ENCODE data around the gene PHF10. TPM values are rescaled to one million over a fixed set of nuclear protein-coding genes. Genes with fewer than 3 reads are reported as not detected.
A peak's percentile ranks its signal among the peaks of the same experiment; 100 is the strongest.
"Not testable (repeated sequence)": the region's sequence is repeated elsewhere in the genome, so short reads cannot be mapped to it uniquely, and the experiment has no call there.

PHF10 gene
- total and polyA plus RNA-seq, 3 experiments from 2014 or later = 17.6 to 71.5 (median 69.6) TPM

DNA sequence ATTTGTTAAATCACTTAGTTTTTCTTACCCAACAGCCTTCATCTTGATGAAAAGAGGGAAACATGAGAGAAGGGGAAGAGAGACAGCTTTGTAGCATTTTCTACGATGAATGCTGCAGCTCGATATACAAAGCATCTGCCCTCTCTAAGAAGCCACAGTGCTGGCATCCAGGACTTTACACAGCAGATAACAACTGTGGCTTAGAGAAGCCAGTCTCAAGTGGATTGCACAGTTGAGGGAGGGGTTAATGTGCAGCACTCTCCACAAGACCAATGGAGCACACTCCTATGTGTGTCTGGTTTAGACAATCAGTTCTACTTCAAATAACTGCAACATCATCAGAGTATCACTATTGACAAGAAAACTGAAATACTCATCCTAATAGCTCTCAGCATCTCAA lies 16.5 kb downstream of the PHF10 start:
- no peak for DNase-seq
- no peaks in the 10 kb centered on the region for H3K9me3 Mint-ChIP-seq
- no peak overlapping the region for H3K27ac ChIP-seq (ENCODE audit: low read depth, low read length)
- H3K27me3 Mint-ChIP-seq = no peaks in the 10 kb centered on the region
- H3K27ac Mint-ChIP-seq = peak overlapping the region in 2 of 8 donors; percentile 10 to 56
- no peak overlapping the region for H3K4me3 Mint-ChIP-seq
- ChIA-PET POLR2A (no interaction called here), CTCF (interaction anchor here (1.3 kb wide), 2 partner anchors 44 to 82 kb away, joined by 3 read pairs; partner anchors contain the start of genes DYNLT2 and ERMARD)
- peaks cover 10% of the 10 kb centered on the region for H3K36me3 ChIP-seq (ENCODE audit: insufficient read depth, low read length)
- H3K4me1 ChIP-seq (ENCODE audit: insufficient read depth, low read length) = peaks cover 30% of the 10 kb centered on the region
- peaks cover 0 to 71% (median 4%) of the 10 kb centered on the region in 3 donors for H3K36me3 Mint-ChIP-seq
- no peaks in the 10 kb centered on the region for H3K9me3 ChIP-seq (ENCODE audit: low read length)
- no peaks in the 10 kb centered on the region for H3K27me3 ChIP-seq (ENCODE audit: insufficient read depth, low read length, poor library complexity, severe bottlenecking)
- H3K4me1 Mint-ChIP-seq = peaks cover 36 to 54% (median 45%) of the 10 kb centered on the region in 3 donors
- H3K4me3 ChIP-seq (ENCODE audit: low read length) = no peak overlapping the region

DNA sequence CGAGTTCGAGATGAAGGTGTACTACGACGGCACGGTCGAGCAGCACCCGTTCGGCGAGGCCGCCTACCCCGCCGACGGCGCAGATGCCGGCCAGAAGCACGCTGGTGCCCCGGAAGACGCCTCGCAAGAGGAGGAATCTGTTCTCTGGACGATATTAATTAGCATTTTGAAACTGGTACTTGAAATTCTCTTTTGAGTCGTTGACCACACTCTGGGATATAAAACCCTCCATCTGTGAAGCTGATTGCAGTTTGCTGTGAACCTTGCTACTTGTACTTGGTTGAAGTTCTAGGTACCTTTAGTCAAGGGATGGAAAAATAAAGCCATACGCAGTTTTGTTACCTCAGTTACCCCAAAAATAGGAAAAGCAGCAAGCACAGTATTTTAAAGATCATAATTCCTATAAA lies 21.5 kb downstream of the PHF10 start:
- H3K9me3 ChIP-seq (ENCODE audit: low read length) = no peaks in the 10 kb centered on the region
- ChIA-PET CTCF (interaction anchor here (0.9 to 1.9 kb wide), 3 partner anchors 11 to 19 kb away, joined by 3 to 12 read pairs (median 4); no protein-coding TSS in a partner anchor), POLR2A (interaction anchor here (1.0 to 4.6 kb wide), 6 partner anchors 15 to 881 kb away, joined by 3 to 69 read pairs (median 9); partner anchors contain the start of genes DYNLT2, ERMARD, PDCD2 and PHF10)
- Mint-ChIP-seq H3K27me3 (peaks cover 0 to 2% of the 10 kb centered on the region in 2 donors), H3K4me1 (peaks cover 51 to 61% (median 60%) of the 10 kb centered on the region in 3 donors), H3K9me3 (no peaks in the 10 kb centered on the region), H3K27ac (peak overlapping the region; percentile 87 to 97 (median 96)), H3K36me3 (peaks cover 0 to 39% (median 2%) of the 10 kb centered on the region in 3 donors), H3K4me3 (peak overlapping the region; percentile 85 to 96 (median 92))
- peaks cover 46% of the 10 kb centered on the region for H3K4me1 ChIP-seq (ENCODE audit: insufficient read depth, low read length)
- no peaks in the 10 kb centered on the region for H3K36me3 ChIP-seq (ENCODE audit: insufficient read depth, low read length)
- peak overlapping the region; percentile 97 for H3K27ac ChIP-seq (ENCODE audit: low read depth, low read length)
- peak in 1 of 5 donors; percentile 19 for DNase-seq
- H3K4me3 ChIP-seq (ENCODE audit: low read length) = peak overlapping the region; percentile 95
- H3K27me3 ChIP-seq (ENCODE audit: insufficient read depth, low read length, poor library complexity, severe bottlenecking) = no peaks in the 10 kb centered on the region

DNA sequence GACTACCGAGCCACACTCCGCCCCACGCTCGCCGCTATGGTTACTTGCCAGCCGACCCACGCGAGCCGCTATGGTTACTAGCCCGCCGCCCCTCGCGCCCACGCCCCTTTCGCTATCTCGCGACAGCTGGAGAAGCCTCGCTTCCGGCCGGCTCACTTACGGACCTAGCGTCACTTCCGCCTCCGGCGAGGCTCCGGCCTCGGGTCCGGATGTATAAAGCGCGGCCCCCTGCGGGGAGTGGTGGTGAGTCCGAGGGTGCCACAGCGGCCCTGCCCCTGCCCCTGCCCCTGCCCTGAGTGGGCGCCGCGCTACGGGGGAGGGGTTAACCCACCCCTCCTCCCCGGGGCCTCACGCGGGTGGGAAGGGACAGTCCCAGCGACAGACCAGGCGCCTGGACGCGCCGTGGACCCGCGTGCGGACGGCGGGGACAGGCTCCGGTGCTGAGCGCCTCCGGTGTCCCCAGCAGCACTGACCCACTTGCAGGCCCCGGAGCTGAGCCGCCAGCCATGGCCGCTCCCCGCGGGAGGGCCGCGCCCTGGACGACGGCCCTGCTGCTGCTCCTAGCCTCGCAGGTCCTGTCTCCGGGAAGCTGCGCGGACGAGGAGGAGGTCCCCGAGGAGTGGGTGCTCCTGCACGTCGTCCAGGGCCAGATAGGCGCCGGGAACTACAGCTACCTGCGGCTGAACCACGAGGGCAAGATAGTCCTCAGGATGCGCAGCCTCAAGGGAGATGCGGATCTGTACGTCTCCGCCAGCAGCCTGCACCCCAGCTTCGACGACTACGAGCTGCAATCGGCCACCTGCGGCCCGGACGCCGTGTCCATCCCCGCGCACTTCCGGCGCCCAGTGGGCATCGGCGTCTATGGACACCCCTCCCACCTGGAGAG lies 22.1 kb downstream of the PHF10 start, which contains the start of the genes C6orf120 and WDR27:
TSS of gene C6orf120 (plus strand) at position 173 of the 886 bp plus-strand sequence. CDS start at position 507, 334 bp downstream.
TSS of gene WDR27 (minus strand) at position 76 of the 886 bp plus-strand sequence. CDS start 13,024 bp downstream, outside the sequence.
- Mint-ChIP-seq H3K9me3 (no peaks in the 10 kb centered on the region), H3K4me3 (peak within 1 kb of the TSS; percentile 88 to 96 (median 93)), H3K36me3 (peaks cover 0 to 35% (median 2%) of the 10 kb centered on the region in 3 donors), H3K27ac (peak within 1 kb of the TSS; percentile 94 to 97 (median 96)), H3K27me3 (peaks cover 0 to 2% of the 10 kb centered on the region in 2 donors), H3K4me1 (peaks cover 49 to 58% (median 55%) of the 10 kb centered on the region in 3 donors)
- H3K36me3 ChIP-seq (ENCODE audit: insufficient read depth, low read length) = no peaks in the 10 kb centered on the region
- H3K4me3 ChIP-seq (ENCODE audit: low read length) = peak within 1 kb of the TSS; percentile 95
- no peaks in the 10 kb centered on the region for H3K27me3 ChIP-seq (ENCODE audit: insufficient read depth, low read length, poor library complexity, severe bottlenecking)
- ChIA-PET CTCF (interaction anchor here (0.9 to 1.9 kb wide), 5 partner anchors 9 to 851 kb away, joined by 3 to 12 read pairs (median 4); partner anchors contain the start of gene PSMB1), POLR2A (interaction anchor here (0.7 to 4.6 kb wide), 8 partner anchors 16 to 882 kb away, joined by 3 to 69 read pairs (median 6); partner anchors contain the start of genes DYNLT2, ERMARD, PDCD2 and PHF10)
- peaks cover 46% of the 10 kb centered on the region for H3K4me1 ChIP-seq (ENCODE audit: insufficient read depth, low read length)
- H3K27ac ChIP-seq (ENCODE audit: low read depth, low read length) = peak within 1 kb of the TSS; percentile 97
- no peaks in the 10 kb centered on the region for H3K9me3 ChIP-seq (ENCODE audit: low read length)
- peak; percentile 95 to 98 (median 96) for DNase-seq

DNA sequence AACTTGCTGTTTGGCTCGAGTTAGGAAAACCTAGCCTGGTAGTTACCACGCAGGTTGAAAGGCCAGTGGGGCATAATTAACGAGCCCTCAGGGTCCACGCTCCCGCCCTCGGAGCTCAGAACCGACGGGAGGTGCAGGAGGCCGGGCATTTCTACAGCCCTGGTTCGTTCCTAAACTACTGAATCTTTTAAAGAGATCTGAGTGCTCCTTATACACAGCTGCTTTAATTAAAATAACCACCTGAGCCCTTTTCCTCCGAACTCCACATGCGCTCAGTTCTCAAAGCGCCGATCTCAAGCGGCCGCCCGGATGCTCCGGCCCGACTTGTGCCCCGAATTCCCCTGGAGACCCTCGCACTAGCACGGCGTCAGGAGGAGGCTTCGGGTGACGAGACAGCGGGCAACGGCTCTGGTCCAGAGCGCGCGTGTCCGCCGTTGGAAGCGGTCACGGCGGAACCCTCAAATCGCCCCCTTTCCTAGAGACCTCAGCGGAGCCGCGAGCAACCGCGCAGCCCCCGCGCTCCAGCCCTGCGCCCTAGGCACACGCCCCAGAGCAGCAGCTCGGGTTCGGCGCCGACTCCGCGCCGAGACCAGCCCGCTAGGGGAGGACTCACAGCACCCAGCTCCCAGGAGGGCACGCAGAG lies 22.9 kb downstream of the PHF10 start:
- H3K4me3 ChIP-seq (ENCODE audit: low read length) = peak overlapping the region; percentile 95
- POLR2A ChIA-PET = interaction anchor here (0.7 to 4.6 kb wide), 7 partner anchors 18 to 883 kb away, joined by 3 to 69 read pairs (median 7); partner anchors contain the start of genes DYNLT2, ERMARD, PDCD2 and PHF10
- H3K36me3 ChIP-seq (ENCODE audit: insufficient read depth, low read length) = no peaks in the 10 kb centered on the region
- H3K27ac ChIP-seq (ENCODE audit: low read depth, low read length) = peak overlapping the region; percentile 97
- DNase-seq = no peak
- H3K27me3 ChIP-seq (ENCODE audit: insufficient read depth, low read length, poor library complexity, severe bottlenecking) = no peaks in the 10 kb centered on the region
- H3K9me3 Mint-ChIP-seq = no peaks in the 10 kb centered on the region
- CTCF ChIA-PET = interaction anchor here (1.1 to 1.9 kb wide), 4 partner anchors 8 to 852 kb away, joined by 3 to 12 read pairs (median 5); partner anchors contain the start of gene PSMB1
- no peaks in the 10 kb centered on the region for H3K9me3 ChIP-seq (ENCODE audit: low read length)
- peak overlapping the region; percentile 88 to 96 (median 93) for H3K4me3 Mint-ChIP-seq
- H3K4me1 Mint-ChIP-seq = peaks cover 45 to 50% (median 49%) of the 10 kb centered on the region in 3 donors
- peaks cover 0 to 32% (median 2%) of the 10 kb centered on the region in 3 donors for H3K36me3 Mint-ChIP-seq
- H3K27ac Mint-ChIP-seq = peak overlapping the region; percentile 92 to 97 (median 95)
- peaks cover 46% of the 10 kb centered on the region for H3K4me1 ChIP-seq (ENCODE audit: insufficient read depth, low read length)
- H3K27me3 Mint-ChIP-seq = peaks cover 0 to 2% of the 10 kb centered on the region in 2 donors

GRCh38 chr6:169700296-169700695 lies 24.0 kb downstream of the PHF10 start:
- Histone ChIP-seq H3K9me3 (ENCODE audit: low read length) (no peaks in the 10 kb centered on the region), H3K4me1 (ENCODE audit: insufficient read depth, low read length) (peaks cover 42% of the 10 kb centered on the region), H3K27me3 (ENCODE audit: insufficient read depth, low read length, poor library complexity, severe bottlenecking) (no peaks in the 10 kb centered on the region), H3K36me3 (ENCODE audit: insufficient read depth, low read length) (no peaks in the 10 kb centered on the region), H3K4me3 (ENCODE audit: low read length) (no peak overlapping the region), H3K27ac (ENCODE audit: low read depth, low read length) (no peak overlapping the region)
- peaks cover 0 to 2% of the 10 kb centered on the region in 2 donors for H3K27me3 Mint-ChIP-seq
- POLR2A ChIA-PET = interaction anchor here (3.0 to 4.6 kb wide), 2 partner anchors 23 to 52 kb away, joined by 16 to 69 read pairs; partner anchors contain the start of genes DYNLT2, ERMARD and PHF10
- no peak for DNase-seq
- H3K9me3 Mint-ChIP-seq = no peaks in the 10 kb centered on the region
- H3K4me1 Mint-ChIP-seq = peaks cover 38 to 40% (median 39%) of the 10 kb centered on the region in 3 donors
- peaks cover 0 to 25% (median 0%) of the 10 kb centered on the region in 3 donors for H3K36me3 Mint-ChIP-seq
- H3K4me3 Mint-ChIP-seq = peak overlapping the region in 4 of 7 donors; percentile 28 to 63 (median 44)
- CTCF ChIA-PET = no interaction called here
- peak overlapping the region in 3 of 8 donors; percentile 35 to 95 (median 63) for H3K27ac Mint-ChIP-seq

GRCh38 chr6:169697115-169697514 lies 27.2 kb downstream of the PHF10 start:
- DNase-seq; H3K4me3 Mint-ChIP-seq; H3K27ac ChIP-seq (ENCODE audit: low read depth, low read length); POLR2A ChIA-PET; H3K9me3 ChIP-seq (ENCODE audit: low read length); H3K9me3 Mint-ChIP-seq; H3K36me3 ChIP-seq (ENCODE audit: insufficient read depth, low read length); CTCF ChIA-PET; H3K4me3 ChIP-seq (ENCODE audit: low read length); H3K27me3 ChIP-seq (ENCODE audit: insufficient read depth, low read length, poor library complexity, severe bottlenecking); H3K27me3 Mint-ChIP-seq; H3K27ac Mint-ChIP-seq: not testable (repeated sequence)
- peaks cover 5 to 13% (median 9%) of the 10 kb centered on the region in 3 donors for H3K36me3 Mint-ChIP-seq
- peaks cover 15% of the 10 kb centered on the region for H3K4me1 ChIP-seq (ENCODE audit: insufficient read depth, low read length)
- H3K4me1 Mint-ChIP-seq = peaks cover 10 to 15% (median 13%) of the 10 kb centered on the region in 3 donors

DNA sequence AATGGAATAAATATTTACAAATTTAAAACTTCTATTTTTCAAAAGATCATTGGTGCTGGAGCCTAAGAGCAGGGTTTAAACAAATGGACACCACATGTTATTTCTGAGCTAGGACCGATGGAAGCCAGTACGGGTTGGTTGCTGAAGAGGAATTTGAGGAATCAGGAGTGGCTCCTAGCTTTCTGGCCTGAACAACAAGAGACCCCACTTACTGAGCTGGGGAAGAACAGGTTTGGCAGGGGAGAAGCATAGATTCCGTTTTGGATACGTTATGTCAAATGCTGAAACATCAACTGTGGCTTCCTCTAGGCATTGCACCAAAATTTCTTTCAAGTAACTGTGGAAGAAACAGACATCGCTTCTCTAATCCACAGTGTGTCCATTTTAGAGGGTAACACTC lies 29.2 kb downstream of the PHF10 start:
- Histone ChIP-seq H3K9me3 (ENCODE audit: low read length) (peaks cover 4% of the 10 kb centered on the region), H3K36me3 (ENCODE audit: insufficient read depth, low read length) (no peaks in the 10 kb centered on the region), H3K27me3 (ENCODE audit: insufficient read depth, low read length, poor library complexity, severe bottlenecking) (no peaks in the 10 kb centered on the region), H3K4me3 (ENCODE audit: low read length) (no peak overlapping the region), H3K4me1 (ENCODE audit: insufficient read depth, low read length) (peaks cover under 1% of the 10 kb centered on the region), H3K27ac (ENCODE audit: low read depth, low read length) (no peak overlapping the region)
- Mint-ChIP-seq H3K36me3 (peaks cover 10 to 17% (median 12%) of the 10 kb centered on the region in 3 donors), H3K27ac (no peak overlapping the region), H3K9me3 (peaks cover 2 to 7% (median 4%) of the 10 kb centered on the region in 5 donors), H3K4me1 (peaks cover 6 to 13% (median 11%) of the 10 kb centered on the region in 3 donors), H3K4me3 (no peak overlapping the region), H3K27me3 (peaks cover 0 to 2% of the 10 kb centered on the region in 2 donors)
- POLR2A ChIA-PET = no interaction called here
- no peak for DNase-seq
- CTCF ChIA-PET = no interaction called here
